ENCODE results near the gene WBP2NL.

DNA sequence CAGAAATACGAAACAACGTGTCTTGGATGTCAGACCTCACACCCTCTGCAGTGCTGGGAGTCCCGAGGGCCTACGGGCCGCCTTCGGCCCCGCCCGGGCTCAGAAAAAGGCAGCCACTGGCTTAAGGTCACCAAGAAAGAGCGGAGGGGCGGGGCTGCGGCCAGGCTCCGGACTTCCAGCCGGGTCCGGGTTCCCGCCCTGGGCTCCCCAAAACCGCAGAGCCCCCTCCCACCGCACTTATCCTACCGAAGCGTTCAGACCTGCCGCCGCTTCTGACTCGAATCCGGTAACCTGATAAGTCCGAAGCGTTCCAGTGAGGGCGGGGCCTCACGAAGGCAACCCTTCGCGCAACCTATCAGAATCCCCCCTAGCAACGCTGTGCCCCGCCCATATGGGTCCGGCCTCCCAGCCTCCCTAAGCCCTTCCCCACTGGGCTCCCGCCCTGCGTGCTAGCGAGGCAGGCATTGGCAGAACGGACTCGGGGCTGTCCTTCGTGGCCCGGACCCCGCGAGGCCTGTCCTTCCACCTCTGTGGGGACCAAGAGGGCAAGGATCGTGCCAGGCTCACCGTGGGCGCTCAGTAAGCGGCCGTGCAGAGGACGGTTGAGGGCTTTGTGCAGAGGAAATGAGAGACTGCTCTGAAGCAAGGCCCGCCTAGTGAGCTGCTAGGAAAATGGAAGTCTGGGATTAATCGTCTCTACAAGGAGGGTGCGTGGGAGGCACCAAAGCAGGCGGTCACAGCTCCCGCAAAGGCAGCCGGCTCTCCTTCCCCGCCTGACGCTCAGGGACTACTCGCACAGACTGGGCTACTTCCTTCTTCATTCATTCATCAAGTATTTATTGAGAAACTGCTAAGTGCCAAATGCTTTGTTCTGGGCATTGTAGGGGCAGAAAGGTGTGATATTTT, 72.2 kb downstream of the WBP2NL start, which contains the start of gene NAGA:
- TF ChIP-seq, protein P1, sequence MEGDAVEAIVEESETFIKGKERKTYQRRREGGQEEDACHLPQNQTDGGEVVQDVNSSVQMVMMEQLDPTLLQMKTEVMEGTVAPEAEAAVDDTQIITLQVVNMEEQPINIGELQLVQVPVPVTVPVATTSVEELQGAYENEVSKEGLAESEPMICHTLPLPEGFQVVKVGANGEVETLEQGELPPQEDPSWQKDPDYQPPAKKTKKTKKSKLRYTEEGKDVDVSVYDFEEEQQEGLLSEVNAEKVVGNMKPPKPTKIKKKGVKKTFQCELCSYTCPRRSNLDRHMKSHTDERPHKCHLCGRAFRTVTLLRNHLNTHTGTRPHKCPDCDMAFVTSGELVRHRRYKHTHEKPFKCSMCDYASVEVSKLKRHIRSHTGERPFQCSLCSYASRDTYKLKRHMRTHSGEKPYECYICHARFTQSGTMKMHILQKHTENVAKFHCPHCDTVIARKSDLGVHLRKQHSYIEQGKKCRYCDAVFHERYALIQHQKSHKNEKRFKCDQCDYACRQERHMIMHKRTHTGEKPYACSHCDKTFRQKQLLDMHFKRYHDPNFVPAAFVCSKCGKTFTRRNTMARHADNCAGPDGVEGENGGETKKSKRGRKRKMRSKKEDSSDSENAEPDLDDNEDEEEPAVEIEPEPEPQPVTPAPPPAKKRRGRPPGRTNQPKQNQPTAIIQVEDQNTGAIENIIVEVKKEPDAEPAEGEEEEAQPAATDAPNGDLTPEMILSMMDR (IDR thresholded peaks at IDR 0.05; ENCODE audit: low read depth, low read length) = no peak
- TF ChIP-seq EZH2phosphoT487 (IDR thresholded peaks at IDR 0.05; ENCODE audit: low read depth) = no peak

All from OCI-LY3 (cell line).